ENCODE data around the gene XRCC6.
"Not testable (repeated sequence)": the region's sequence is repeated elsewhere in the genome, so short reads cannot be mapped to it uniquely, and the experiment has no call there.

The XRCC6 gene

DNA sequence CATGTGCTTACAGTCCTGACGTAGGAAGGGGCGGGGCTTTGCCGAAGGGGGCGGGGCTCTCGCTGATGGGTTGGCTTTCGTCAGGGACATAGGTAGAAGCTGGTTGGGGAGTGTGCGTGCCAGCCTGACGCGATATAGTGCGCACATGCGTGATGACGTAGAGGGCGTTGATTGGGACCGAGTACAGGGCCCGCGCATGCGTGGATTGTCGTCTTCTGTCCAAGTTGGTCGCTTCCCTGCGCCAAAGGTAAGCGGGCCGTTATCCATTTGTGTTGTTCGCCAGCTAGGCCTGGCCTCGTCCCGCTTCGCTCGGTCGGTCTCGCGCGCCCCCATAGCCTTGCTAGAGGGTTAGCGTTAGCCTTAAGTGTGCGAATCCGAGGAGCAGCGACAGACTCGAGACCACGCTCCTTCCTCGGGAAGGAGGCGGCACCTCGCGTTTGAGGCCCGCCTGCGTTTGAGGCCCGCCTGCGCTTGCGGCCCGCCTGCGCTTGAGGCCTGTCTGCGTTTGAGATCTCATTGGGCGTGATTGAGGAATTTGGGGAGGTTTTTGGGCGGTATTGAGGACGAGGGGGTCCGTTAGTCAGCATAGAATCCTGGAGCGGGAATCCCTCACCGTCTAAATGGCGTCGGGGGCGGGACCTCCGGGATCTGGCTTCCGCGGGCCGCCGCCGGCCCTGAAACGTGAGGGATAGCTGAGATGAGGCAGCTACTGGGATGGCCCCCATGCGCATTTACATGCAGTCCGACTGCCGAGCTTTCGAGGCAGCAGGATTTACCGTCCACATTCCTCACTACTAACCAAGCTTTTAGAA is at the start of gene XRCC6:
XRCC6 (plus strand) TSS at position 197 of the 812 bp plus-strand sequence. CDS start 710 bp downstream, outside the sequence.
- peak; percentile 100 for DNase-seq (ENCODE audit: low spot score)

DNA sequence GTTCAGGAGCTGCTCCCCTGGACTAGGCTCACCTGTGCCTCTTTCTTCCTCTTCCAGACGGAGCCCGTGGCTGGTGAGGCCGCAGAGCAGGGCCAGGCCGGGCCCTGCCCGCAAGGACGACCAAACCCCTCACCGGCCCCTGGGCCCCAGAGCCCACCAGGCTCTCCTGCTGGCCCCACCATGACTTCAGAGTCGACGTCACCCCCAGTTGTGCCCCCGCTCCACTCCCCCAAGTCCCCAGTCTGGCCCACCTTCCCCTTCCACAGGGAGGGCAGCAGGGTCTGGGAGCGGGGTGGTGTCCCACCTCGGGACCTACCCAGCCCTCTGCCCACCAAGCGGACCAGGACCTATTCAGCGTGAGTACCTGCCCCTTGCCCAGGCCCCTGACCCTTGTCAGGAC is 49.3 kb upstream of the XRCC6 start:
- DNase-seq (ENCODE audit: low spot score) = no peak

DNA sequence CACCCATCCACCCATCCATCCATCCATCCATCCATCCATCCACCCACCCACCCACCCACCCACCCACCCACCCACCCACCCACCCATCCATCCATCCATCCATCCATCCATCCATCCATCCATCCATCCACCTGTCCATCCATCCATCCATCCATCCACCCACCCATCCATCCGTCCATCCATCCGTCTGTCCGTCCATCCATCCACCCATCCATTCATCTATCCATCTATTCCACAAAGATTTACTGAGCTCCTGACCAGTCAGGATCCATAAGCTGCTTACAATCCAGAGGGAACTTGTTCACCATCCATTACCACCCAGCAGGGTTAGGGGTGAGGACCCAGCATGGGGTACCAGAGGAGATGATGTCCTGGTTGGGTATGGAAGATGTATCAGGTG is 48.8 kb upstream of the XRCC6 start:
- not testable (repeated sequence) for DNase-seq (ENCODE audit: low spot score)

DNA sequence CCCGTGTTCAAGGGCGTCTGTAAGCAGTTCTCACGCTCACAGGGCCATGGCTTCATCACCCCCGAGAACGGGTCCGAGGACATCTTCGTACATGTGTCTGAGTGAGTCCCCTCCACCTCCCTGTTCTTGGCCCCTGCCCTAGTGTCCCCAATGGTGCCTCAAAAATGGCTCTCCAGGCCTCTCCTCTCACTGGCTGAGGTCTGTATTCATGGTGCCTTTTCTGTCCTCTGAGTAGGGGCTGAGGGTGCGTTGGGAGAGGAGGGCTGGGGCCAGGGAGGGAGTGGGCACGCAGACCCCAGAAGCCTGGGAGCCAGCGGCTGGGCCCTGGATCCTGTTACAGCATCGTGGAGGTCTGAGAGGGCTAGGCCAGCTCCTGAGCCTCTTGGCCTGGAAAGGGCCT is 47.4 kb upstream of the XRCC6 start:
- DNase-seq (ENCODE audit: low spot score) = no peak

DNA sequence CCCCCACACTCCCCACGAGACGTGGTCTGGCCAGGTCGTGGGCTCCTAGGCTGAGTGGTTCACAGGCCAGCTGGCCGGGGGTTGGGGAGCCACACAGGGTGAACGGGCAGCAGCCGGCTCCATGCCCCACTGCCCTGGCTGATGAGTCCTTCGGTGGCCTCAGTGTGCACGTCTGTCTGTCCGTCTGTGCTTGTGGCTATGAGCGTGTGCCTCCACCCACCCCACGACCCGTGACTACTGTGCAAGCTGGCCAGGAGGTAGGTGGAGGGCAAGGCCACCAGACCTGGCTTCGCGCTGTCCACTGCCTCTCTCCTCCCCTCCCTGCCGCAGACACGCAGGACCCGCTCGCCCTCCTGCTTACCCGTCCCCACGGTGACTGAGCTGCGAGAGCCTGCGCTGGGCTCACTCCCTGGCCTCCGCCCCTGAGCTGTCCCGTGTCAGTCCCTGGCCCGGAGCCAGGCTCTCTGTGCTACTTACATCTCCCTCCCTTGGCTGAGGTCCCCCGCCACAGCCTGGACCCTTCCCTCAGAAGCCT is 46.2 kb upstream of the XRCC6 start:
- no peak for DNase-seq (ENCODE audit: low spot score)

DNA sequence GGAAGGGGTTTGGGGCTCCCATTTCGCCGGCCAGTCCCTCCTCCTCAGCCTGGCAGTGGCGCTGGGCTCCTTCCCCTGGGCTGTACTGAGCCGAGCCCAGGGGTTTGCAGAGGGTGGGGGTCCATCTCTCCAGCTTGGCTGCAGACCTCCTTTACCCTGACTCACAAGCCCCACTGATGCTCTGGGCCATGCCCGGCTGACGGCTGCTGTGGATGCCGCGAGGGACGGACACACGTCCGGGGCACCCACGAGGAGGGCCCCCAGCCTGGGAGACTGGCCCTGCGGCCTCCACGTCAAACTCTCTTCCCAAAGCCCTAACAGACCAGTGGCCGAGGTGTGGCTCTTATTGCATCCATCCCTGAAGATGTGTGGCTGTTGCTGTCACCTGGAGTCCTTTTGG is 45.6 kb upstream of the XRCC6 start:
- DNase-seq (ENCODE audit: low spot score) = no peak

DNA sequence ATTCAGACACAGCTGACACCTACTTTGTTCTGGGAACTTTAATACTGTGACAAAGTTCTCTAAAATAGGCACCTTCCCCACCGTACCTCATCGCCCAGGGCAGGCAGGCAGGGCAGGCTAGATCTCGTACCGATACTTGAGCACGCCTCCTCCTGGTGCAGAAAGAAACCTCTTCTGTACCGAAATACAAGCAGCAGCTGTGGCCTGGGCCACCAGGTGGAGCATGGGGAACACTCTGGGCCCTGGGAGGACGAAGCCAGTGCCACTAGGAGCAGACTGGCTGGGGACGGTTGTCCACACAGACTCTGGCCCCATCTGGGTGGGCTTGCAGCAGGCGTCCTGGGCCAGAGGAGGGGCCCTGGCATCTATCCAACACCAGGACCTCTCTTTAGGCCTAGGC is 44.2 kb upstream of the XRCC6 start:
- peak; percentile 57 for DNase-seq (ENCODE audit: low spot score)

DNA sequence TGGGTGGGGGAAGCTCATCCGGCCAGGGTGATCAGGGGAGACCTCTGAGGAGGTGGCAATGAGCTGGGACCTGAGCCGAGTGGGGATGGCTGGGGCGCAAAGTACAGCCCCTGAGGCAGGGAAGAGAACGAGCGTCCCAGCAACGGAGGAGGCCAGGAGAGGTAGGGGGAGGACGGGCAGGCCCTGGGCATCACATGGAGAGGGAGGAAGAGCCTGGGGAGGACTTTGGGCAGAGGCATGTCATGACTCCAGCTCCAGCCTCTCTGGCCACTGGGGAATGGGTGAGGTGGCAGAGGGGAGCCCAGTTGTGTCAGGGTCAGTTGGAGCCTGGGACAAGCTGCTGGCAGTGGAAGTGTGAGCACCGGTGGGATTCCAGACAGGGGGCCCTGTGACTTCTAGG is 43.0 kb upstream of the XRCC6 start:
- no peak for DNase-seq (ENCODE audit: low spot score)

DNA sequence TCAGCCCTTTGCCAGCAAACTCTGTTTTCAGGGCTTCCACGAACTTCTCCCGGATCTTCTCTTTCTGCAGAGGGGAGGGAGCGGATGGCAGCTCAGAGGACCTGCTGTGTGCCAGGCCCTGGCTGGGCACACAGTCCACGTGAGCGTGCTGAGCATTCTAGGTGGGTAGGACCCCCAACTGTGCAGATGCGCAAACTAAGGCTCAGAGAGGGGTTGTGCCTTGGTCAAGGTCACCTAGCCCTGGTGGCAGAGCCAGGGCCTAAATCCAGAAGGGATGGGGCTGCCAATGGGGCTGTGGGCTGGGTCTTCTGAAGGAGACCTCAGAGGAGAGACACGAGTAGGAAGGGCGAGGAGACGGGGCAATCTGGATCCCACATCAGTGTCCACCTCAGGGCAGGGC is 42.3 kb upstream of the XRCC6 start:
- DNase-seq (ENCODE audit: low spot score) = no peak

DNA sequence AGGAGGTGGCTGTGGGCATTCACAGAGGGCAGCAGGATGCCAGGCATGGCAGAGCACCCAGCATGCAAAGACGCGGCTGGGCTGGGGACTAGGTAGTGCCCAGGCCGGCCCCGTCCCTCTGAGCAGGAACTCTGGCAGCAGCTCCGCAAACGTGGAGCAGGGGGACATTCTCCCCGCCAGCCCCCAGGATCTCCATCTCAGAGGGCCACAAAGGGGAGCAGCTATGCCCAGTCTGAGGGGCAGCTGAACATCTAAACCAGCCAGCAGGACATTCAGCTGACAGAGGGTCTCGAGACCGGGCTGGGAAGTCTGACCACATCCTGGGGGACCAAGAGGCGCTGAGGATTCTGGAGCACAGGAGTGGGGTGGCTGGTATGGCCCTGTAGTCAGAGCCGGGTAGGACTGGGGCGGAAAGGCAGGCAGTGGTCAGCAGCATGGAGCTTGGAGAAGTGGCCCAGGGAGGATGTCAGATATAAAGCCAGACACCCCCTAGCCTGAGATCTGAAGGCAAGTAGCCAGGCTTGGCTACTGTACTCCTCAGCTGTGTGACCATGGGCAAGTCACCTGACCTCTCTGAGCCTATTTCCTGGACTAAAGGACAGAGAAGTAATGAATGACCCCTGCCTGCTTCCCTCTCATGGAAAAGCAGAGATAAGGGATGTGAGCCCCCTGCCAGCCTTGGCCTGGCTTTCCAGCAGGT is 41.6 kb upstream of the XRCC6 start:
- DNase-seq (ENCODE audit: low spot score) = no peak

DNA sequence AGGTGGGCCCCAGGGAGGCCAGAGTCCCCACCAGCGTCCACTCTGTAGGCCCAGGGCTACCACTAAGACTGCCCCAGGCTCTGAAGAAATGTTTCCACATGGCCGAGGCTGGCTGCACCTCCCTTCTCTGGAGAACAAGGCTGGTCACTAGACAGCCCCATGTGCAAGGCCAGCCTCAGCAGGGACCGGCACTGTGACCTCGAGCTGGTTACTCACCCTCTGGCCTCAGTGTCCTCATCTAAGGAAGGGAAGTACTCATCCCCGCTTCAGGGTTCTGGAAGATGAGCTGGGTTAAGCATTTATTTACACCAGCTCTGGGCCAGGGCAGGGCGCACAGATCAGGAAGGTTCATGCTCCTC is 41.1 kb upstream of the XRCC6 start:
- no peak for DNase-seq (ENCODE audit: low spot score)

DNA sequence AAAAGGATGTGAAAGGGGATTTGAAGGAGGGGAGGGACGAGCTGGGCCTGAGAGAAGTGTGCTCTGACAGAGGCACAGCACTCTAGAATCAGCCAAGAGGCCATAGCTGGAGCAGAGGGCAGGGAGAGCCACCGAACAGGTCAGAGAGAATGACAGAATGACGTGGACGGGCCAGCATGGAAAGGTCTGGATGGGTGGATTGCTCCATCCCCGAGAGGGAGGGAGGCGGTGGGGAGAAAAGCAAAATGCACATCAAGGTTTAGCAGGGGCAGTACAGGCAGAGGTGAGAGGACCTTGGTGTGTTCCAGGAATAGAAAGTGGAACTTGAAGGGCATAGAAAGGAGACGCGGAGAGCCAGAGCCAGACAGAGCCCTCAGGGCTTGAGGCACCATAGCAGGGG is 38.4 kb upstream of the XRCC6 start:
- DNase-seq (ENCODE audit: low spot score) = no peak

DNA sequence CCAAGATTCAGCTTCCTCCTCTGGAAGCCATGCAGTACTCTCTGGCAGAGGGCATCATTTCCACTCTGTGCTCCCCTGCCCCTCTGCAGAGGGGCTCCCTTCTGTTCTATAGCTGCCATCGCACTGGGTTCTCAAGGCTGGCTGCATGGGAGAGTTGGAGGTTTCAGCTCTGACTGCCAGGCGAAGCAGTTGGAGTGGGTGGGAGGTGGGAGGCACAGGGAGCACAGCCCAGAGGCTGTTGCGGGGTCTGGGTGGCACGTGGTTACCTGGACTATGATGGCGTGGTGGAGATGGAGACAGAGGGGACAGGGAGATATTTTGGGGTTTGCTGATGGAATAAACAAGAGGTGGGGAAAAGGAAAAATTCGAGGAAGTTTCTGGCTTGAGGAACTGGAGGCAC is 36.2 kb upstream of the XRCC6 start:
- no peak for DNase-seq (ENCODE audit: low spot score)

DNA sequence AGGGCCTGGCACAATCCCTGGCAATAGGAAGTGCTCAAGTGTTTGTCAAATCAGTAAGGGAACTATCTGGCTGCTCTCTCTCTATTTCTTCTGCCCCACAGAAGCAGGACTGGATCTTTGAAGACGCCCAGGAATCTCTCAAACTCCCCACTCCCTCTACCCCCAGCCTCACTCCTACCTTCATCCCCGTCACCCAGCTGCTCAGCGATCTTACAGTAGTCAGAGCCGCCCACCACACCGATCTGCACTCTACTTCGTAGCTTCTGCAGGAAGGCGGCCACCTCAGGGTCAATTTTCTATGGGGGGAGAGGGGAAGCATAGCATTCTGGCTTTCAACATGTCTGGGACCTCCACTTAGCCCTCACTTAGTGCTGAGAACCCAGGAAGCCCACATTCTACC is 35.2 kb upstream of the XRCC6 start:
- DNase-seq (ENCODE audit: low spot score) = no peak

DNA sequence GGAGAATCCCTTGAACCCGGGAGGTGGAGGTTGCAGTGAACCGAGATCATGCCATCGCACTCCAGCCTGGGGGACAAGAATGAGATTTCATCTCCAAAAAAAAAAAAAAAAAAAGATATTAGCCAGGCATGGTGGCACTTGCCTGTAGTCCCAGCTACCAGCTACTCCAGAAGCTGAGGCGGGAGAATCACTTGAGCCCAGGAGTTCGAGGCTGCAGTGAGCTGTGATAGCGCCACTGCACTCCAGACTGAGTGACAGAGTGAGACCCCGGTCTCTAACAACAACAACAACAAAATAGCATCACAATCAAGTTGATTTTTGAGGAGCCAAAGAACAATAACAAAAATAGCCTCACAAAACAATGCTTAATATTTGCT is 33.8 kb upstream of the XRCC6 start:
- DNase-seq (ENCODE audit: low spot score) = no peak

DNA sequence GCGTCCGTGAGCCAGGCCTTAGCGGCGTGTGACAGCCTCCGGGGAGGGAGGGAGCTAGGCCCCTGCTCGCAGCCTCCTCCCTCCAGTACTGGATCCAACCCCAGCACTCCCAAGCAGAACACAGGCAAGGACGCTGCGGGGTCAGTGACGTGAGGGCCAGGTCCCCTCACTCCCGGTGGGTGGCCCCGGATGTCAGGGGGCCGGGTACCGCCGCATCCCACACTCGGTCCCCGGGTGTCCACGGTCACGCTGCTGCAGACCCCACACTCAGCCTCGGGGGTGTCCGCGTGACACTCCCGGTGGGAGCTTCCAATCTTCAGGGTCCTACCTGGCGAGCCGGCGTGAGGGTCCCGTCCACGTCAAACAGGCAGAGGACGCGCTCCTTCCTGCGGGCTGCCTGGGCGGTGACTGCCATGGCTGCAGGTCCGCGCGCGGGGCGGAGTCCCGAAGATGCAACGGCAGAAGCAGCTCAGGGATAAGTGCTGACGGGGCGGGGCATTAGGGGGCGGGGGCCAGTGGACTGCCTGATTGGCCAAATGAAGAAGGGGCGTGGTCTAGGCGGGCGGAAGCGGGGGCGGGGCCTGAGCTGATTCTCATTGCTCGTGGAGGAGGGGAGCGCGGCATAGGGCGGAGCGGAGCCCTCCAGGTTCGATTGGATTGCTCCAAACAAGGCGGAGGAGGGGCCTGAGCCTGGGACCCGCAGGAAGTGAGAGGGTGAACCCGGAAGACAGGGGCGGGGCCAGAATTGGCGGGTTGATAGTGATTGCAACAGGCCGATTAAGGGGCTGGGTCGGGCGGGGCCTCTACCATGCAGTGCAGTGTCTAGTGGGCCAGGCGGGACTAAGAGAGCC is 31.5 kb upstream of the XRCC6 start, which contains the start of gene PMM1:
PMM1 (minus strand) TSS at position 450 of the 851 bp plus-strand sequence; CDS start at position 415, 35 bp downstream.
- peak; percentile 100 for DNase-seq (ENCODE audit: low spot score)

DNA sequence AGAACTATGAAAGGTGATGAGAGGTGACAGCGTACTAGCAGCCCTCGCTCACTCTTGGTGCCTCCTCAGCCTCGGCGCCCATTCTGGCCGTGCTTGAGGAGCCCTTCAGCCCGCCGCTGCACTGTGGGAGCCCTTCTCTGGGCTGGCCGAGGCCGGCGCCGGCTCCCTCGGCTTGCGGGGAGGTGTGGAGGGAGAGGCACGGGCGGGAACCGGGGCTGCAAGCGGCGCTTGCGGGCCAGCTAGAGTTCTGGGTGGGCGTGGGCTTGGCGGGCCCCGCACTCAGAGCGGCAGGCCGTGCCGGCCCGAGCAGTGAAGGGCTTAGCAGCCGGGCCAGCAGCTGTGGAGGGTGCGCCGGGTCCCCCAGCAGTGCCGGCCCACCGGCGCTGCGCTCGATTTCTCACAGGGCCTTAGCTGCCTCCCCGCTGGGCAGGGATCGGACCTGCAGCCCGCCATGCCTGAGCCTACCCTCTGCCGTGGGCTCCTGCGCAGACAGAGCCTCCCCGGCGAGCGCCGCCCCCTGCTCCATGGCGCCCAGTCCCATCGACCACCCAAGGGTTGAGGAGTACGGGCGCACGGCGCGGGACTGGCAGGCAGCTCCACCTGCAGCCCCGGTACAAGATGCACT is 27.6 kb upstream of the XRCC6 start:
- DNase-seq (ENCODE audit: low spot score) = not testable (repeated sequence)

DNA sequence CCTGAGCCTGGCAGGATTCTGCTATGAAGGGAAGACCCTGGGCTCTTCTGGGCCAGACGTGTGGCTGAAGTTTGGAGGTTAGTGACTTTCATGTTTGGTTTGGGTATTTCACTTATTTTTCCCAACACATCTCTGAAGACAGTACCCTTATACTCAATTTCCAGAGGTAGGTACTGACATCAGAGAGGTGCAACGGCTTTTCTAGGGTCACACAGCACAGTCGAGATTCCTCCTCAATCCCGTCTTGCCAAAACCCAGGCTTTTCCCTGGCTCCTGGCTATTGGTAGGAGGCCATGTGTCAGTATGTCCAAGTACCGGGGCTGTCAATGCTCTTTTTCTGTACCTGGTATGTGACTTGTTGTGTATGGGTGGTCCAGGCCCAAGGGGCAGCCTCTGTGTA is 25.4 kb upstream of the XRCC6 start:
- DNase-seq (ENCODE audit: low spot score) = no peak

DNA sequence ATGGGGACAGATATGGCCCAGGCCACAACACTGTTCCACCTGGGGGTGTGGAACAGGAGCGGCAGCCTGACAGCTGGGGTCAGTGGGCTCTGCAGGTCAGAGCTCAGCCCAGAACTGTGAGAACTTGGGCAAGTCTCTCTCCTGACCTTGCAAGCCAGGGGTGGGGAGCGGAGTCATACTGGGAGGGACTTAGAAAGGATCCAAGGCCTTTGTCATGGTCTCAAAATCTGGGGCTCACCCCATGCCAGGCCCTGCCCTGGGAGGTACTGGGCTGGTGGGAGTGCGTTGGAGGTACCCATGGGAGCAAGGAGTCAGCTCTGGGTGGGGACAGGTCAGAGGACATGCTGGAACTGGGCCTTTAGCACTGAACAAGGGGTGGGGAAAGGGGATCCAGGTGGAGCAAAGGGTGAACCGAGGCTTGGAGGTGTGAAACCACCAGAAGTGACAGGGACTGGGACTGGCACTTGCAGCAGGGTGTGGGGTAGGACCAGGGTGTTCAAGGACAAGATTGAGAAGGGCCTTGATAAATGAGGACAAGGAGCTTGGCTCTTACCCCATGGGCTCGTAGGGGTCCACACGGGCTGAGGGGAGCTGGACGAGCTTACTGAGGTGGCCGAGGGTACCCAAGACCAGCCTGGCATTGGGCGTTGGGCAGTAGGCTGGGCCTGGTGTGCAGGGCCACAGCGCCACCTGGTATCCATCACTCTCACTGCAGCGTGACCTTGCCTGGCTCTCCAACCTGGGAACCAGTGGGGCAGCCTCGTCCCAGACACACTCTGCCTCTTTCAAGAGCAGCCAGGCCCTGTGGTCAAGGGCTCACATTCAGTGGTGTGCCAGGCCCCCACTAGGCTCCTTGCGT is 24.1 kb upstream of the XRCC6 start:
- peak; percentile 82 for DNase-seq (ENCODE audit: low spot score)

DNA sequence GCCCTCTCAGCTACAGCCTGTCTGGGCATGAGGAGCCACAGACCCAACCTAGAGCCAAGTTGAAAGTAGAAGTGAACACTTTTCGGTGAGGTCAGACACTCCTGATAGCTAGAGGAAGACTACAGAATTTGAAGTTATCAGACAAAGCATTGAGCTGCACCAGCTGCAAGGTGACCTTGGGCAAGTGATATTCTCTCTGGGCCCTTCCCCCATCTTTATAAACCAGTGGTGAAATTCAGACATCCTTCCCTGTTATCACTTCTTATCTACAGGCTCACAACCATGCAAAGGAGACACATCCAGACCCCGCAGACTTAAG is 23.5 kb upstream of the XRCC6 start:
- DNase-seq (ENCODE audit: low spot score) = no peak

DNA sequence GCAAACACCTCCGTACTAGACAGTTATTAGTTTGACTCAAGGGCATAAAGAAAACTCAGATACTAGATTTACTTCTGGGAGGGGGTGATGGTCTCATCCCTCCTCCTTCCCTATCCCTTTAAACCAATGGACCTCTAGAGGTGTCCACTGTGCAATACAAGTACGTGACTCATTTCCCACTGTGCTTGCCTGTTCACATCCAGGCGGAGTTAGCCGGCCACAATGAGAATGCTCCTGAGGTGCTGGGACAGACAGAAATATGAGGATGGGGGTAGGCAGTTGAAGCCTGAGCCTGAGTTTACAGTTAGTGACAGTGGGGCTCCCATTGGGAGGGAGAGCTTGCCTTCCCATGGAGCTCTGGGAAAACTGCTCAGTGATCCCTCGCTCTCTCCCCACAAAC is 23.0 kb upstream of the XRCC6 start:
- no peak for DNase-seq (ENCODE audit: low spot score)
